Measurements from ENCODE around the gene TRIM3. TPM values are rescaled to one million over a fixed set of nuclear protein-coding genes. Genes with fewer than 3 reads are reported as not detected.

TRIM3 gene
- total RNA-seq, 2 donors from 2014 or later, result 40.3 to 40.4 TPM

DNA sequence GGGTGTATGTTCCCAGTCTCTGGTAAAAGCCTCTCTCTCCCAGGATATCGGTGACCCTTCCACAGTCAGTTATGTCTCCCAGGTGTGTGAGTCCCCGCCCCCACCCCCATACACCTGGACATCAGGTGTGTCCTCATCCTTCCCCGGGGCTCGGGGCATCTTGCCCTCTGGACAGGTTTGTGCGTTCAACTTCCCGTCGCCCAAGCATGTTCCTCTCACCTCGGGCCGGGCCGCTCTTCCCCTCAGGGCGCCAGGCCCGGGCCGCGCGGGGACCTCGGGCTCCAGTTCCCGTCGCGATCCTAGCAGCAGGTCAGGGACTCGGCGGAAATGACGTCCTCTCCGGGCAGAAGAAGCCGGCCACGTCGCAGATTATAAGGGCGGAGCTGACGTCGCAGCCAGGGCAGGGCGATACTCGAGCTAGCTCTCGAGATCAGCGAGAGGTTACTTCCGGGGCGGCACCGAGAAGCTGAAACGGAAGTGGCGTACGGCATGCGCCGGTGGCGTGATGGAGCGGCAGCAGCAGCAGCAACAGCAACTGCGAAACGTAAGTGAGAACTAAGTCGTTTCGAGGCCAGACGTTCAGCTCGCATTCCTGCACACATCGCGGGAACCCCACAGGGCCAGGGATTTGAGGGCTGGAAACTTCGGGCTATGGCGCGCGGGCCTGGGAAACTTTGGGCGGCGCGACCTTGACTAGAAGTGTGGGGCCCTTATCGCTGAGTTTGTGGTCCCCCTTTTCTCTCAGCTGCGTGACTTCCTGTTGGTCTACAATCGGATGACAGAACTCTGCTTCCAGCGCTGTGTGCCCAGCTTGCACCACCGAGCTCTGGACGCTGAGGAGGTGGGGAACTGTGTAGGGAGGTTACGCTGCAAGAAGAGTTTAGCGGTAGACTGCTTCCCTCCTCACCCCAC is 7.5 kb upstream of the TRIM3 start, which contains the start of the genes ARFIP2 and TIMM10B:
ARFIP2 (minus strand) TSS at position 320 of the 912 bp plus-strand sequence. CDS start 910 bp downstream, outside the sequence.
TIMM10B (plus strand) TSS at position 490 of the 912 bp plus-strand sequence; CDS start at position 506, 16 bp downstream.
- peak; percentile 95 for DNase-seq (ENCODE audit: low spot score)
- Histone ChIP-seq H3K27me3 (replicated peaks; ENCODE audit: insufficient read depth) (no peaks in the 10 kb centered on the region), H3K4me3 (peak within 1 kb of the TSS; percentile 95), H3K4me1 (ENCODE audit: control insufficient read depth in 1 of 2, low read depth in 2 of 2) (peaks cover 16 to 27% of the 10 kb centered on the region in 2 donors), H3K9me3 (no peaks in the 10 kb centered on the region), H3K27ac (peak within 1 kb of the TSS; percentile 83 to 91), H3K36me3 (peaks cover 20% of the 10 kb centered on the region)
- TF ChIP-seq, protein P1, sequence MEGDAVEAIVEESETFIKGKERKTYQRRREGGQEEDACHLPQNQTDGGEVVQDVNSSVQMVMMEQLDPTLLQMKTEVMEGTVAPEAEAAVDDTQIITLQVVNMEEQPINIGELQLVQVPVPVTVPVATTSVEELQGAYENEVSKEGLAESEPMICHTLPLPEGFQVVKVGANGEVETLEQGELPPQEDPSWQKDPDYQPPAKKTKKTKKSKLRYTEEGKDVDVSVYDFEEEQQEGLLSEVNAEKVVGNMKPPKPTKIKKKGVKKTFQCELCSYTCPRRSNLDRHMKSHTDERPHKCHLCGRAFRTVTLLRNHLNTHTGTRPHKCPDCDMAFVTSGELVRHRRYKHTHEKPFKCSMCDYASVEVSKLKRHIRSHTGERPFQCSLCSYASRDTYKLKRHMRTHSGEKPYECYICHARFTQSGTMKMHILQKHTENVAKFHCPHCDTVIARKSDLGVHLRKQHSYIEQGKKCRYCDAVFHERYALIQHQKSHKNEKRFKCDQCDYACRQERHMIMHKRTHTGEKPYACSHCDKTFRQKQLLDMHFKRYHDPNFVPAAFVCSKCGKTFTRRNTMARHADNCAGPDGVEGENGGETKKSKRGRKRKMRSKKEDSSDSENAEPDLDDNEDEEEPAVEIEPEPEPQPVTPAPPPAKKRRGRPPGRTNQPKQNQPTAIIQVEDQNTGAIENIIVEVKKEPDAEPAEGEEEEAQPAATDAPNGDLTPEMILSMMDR (IDR thresholded peaks at IDR 0.05), result no peak
- peak; percentile 93 for ATAC-seq (ENCODE audit: insufficient number of reproducible peaks, low FRiP score, low read depth)

DNA sequence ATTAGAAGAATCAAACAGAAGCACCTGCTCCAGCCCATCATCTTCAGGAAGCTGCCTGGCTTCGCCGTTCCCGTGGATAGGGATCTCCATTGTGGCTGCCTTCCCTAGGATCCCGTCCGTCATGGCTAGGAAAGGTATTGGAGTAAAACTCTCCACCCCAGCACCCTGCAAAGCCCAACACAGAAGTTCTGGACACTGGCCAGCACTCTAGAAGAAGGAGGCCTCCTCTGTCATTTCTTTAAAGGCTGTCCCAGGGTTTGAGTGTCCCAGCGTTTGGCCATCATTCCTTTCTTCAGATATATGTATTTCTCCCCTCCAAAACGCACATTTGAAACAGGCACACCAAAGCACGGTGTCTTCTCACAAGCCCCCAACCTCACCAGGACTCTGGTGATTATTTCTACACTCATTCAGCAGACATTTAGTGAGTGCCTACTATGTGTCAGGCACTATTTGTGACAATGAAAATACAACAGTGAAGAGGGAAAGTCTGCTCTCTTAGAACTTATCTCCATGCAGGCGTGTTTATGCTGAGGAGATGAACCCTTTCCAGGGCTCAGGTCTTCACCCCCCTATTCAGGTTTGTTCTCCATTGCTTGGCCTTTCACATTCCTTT is 6.7 kb upstream of the TRIM3 start:
- H3K9me3 ChIP-seq, result no peaks in the 10 kb centered on the region
- no peaks in the 10 kb centered on the region for H3K27me3 ChIP-seq (replicated peaks; ENCODE audit: insufficient read depth)
- peak overlapping the region; percentile 83 to 91 for H3K27ac ChIP-seq
- no peak for DNase-seq (ENCODE audit: low spot score)
- peaks cover 20% of the 10 kb centered on the region for H3K36me3 ChIP-seq
- no peak for ATAC-seq (ENCODE audit: insufficient number of reproducible peaks, low FRiP score, low read depth)
- peaks cover 16 to 27% of the 10 kb centered on the region in 2 donors for H3K4me1 ChIP-seq (ENCODE audit: control insufficient read depth in 1 of 2, low read depth in 2 of 2)
- H3K4me3 ChIP-seq, result peak overlapping the region; percentile 95
- TF ChIP-seq, protein P1 (IDR thresholded peaks at IDR 0.05), result no peak

DNA sequence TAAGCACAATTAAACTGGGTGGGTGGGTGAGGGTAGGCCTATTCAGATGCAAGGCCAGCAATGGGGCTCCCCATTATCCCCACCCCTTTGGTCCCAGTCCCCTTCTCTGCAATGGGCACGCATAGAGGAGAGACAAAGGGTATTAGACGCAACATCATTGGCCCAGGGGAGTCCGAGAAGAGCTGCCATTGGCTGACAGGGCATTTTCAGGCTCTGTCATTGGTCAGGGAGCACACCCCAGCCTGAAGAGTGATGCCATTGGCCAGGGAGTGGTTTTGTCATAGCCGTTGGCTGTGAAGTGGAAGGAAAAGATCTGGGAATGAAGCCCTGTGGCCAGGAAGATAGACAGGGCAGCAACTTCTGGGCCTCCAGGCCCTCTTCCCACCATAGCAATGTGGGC is 2.8 kb upstream of the TRIM3 start:
- peaks cover 17 to 28% of the 10 kb centered on the region in 2 donors for H3K4me1 ChIP-seq (ENCODE audit: control insufficient read depth in 1 of 2, low read depth in 2 of 2)
- TF ChIP-seq, protein P1 (IDR thresholded peaks at IDR 0.05), result no peak

DNA sequence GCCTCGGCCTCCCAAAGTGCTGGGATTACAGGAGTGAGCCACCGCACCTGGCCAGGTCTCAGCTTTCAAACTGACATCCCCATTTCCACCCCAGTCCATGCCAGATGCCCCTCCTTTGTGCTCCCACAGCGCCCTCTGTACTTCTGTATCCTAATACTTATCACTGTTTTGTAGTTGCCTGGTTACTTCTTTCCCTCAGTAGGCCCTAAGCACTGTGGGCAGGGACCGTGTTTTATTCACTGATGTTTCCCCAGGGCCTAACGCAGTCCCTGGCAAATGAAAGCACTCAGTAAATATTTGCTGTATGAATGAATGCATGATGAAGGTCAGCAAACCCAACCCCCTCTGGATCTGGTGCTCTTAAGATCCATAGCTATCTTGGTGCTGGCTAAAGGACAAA is 2.2 kb upstream of the TRIM3 start:
- Histone ChIP-seq H3K27me3 (replicated peaks; ENCODE audit: insufficient read depth) (no peaks in the 10 kb centered on the region), H3K27ac (no peak overlapping the region), H3K36me3 (peaks cover 20% of the 10 kb centered on the region), H3K4me3 (no peak overlapping the region), H3K9me3 (no peaks in the 10 kb centered on the region), H3K4me1 (ENCODE audit: control insufficient read depth in 1 of 2, low read depth in 2 of 2) (peaks cover 17 to 28% of the 10 kb centered on the region in 2 donors)
- no peak for ATAC-seq (ENCODE audit: insufficient number of reproducible peaks, low FRiP score, low read depth)
- TF ChIP-seq, protein P1 (IDR thresholded peaks at IDR 0.05), result no peak
- no peak for DNase-seq (ENCODE audit: low spot score)

More for the DNA sequence above, 2.8 kb upstream of the TRIM3 start:
- H3K4me3 ChIP-seq, result no peak overlapping the region
- DNase-seq (ENCODE audit: low spot score) (no peak), ATAC-seq (ENCODE audit: insufficient number of reproducible peaks, low FRiP score, low read depth) (no peak)
- H3K27me3 ChIP-seq (replicated peaks; ENCODE audit: insufficient read depth), result no peaks in the 10 kb centered on the region
- no peak overlapping the region for H3K27ac ChIP-seq
- H3K9me3 ChIP-seq, result no peaks in the 10 kb centered on the region
- H3K36me3 ChIP-seq, result peaks cover 20% of the 10 kb centered on the region
